A172 (cell line): ENCODE data around the gene CDH11. TPM values are rescaled to one million over a fixed set of nuclear protein-coding genes. Genes with fewer than 3 reads are reported as not detected.
A peak's percentile ranks its signal among the peaks of the same experiment; 100 is the strongest.

Source experiments
- DNase-seq: peaks from one replicate; pipeline ENCODE4 v3.0.0-alpha.2; 2015; ENCODE audit warnings: low spot score
- total RNA-seq: library from RNA; depleted of rRNA; stranded (reverse); fragments of >200 nt; shearing (Covaris generic); gene quantifications from 2 replicates; pipeline ENCODE4 v1.2.3, GENCODE V29; 2014

The CDH11 gene
- total RNA-seq, 1 experiment from 2014 or later = 26.9 TPM

DNA sequence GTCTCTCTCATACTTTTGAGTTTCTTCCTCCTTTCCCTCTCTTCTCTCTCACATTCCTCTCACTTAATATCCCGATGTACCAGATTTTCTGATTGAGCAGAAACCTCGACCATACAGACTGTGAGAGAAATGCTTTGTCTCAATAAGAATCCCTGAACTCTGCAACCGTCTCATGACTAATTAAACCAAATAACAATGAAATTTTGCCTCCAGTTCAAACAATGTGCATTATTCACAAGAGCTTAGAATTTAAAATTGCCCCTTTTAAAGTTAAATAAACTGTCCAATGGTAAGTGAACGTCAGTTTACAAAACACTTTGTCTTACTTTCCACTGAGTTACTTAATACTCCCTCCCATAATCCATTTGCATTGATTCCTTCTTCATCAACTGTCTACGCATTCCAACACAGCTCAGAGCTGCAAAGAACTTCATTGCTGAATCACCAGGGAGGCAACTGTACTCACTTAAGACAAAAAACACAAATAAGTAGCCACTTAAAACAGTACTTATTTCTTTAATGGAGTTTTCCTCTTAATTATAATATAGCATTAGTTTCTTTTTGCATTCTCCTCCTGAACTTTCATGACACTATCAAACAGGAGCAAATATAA lies 4.9 kb downstream of the CDH11 start:
- no peak for DNase-seq

DNA sequence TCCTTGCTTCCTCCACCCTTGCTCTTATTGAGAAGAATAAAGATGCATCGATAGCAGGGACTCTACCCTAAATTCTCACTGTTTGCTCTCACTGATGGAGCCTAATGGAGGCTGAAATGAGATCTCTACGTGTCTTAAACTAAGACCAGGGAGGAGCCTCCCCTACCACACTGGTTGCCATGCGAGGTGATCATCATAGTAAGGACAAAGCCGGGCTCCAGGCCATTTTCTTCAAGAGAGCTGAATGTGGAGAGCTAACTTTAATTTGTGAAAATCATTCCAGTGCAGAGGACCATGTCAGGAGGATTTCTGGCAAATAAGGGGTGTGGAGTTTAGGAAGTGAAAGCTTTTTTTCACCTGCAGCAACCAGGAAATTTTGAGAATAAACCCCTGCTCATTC lies 5.6 kb downstream of the CDH11 start:
- no peak for DNase-seq

- DNase-seq = no peak
Measured at GRCh38 chr16:65114527-65114926, 7.3 kb downstream of the CDH11 start.

- DNase-seq = no peak
Measured at GRCh38 chr16:65113441-65113840, 8.4 kb downstream of the CDH11 start.

GRCh38 chr16:65111306-65111705 lies 10.6 kb downstream of the CDH11 start:
- DNase-seq = no peak

DNA sequence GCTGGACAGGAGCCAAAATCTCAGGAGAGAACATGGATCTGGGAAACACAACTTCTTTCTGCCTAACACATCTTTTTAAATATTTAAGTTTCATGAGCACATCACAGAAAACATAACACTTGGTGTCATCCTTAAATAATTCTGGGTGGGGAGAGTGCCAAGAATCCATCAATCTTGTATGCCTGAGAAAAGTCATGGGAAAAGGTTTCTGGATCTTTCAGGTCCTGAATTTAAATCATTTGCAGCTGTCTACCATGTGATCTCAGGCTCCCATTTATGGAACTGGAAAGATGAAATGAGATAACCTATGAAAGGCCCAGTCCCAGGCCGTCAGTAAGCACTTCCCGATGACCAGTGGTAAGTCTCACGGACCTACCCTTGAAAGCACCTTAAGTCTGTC lies 15.1 kb downstream of the CDH11 start:
- DNase-seq = no peak

DNA sequence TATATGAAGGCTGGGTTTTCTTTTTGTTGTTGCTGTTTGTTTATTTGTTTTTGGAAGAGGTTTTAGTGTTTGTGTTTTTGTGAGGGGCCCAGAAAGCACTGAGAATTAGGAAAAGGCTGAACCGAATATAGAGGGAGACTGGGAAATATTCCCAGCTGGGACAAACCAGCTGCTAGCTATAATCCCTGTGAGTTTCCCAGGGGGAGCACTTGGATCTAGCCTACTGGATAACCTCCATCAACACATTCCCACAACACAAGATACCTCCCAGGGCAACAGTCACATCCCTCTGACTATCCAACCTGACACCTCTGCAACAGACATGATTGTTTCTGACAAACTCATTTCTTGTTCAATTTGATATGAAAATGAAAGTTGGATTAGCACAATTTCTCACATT lies 16.7 kb downstream of the CDH11 start:
- no peak for DNase-seq

- no peak for DNase-seq
Measured at GRCh38 chr16:65104471-65104870, 17.4 kb downstream of the CDH11 start.

DNA sequence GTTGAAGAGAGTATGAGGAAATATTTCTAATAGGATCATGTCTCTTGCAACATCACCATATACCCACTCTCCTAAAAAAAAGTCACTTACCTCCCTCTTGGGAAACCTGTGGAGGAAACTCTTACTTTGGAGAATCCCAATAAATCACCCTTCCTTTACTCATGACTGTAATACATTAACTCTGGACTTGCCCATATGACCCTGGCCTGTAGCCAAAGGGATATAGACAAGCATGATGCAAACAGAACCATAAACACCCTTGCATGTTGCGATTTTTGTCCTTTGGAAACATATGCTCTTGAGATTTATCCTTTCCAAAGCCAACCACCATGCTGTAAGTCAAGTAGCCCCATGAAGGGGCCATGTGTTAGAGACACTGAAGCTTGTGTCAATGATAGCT lies 19.5 kb downstream of the CDH11 start:
- DNase-seq = no peak

GRCh38 chr16:65101009-65101408 lies 20.9 kb downstream of the CDH11 start:
- no peak for DNase-seq

GRCh38 chr16:65099607-65100006 lies 22.3 kb downstream of the CDH11 start:
- no peak for DNase-seq

GRCh38 chr16:65098916-65099315 lies 22.9 kb downstream of the CDH11 start:
- DNase-seq = no peak

- DNase-seq = no peak
Measured at GRCh38 chr16:65097296-65097695, 24.6 kb downstream of the CDH11 start.

GRCh38 chr16:65095906-65096305 lies 26.0 kb downstream of the CDH11 start:
- no peak for DNase-seq

DNA sequence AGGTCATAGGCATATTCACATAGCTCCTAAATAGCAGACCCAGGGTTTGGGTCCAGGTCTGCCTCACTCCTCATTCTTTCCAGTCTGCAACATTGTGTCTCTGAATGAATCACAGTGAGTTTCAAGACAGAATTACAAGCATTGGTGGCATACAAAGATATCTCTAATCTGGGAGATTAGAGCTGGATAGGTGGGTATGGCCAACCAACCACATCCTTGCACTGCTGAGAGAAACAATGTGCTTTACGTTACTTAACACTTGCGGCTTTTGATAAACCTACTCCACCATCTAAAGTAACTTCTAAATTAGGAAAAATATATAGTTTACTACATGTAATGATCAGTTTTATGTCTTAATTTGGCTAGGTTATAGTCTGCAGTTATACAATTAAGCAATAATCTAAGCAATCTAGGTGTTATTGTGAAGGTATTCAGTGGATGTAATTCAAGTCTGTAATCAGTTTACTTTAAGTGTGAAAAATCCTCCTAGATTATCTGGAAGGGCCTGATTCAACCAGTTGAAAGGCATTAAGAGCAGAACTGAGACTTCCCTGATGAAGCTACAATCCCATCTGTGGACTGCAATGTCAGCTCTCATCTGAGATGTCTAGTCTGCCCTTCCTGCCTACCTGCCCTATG lies 26.7 kb downstream of the CDH11 start:
- DNase-seq = no peak

DNA sequence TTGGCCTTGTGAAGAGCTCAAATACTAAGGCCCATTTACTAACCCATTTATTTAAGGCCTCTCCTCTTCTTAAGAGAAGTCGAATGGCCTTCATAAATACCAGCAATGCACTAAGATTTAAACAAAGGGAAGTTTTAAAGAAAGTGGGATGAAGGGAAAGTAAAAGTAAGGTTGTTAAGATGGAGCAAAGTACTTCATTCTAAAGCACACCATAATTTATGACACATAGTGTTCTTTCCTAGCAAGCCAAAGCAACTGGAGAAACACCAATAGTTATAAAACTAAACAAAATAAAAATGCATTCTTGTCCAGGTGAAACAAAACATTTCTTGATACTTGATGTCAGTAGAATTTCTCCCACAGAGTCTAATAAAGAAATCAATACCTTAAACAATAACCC lies 27.9 kb downstream of the CDH11 start:
- DNase-seq = no peak

DNA sequence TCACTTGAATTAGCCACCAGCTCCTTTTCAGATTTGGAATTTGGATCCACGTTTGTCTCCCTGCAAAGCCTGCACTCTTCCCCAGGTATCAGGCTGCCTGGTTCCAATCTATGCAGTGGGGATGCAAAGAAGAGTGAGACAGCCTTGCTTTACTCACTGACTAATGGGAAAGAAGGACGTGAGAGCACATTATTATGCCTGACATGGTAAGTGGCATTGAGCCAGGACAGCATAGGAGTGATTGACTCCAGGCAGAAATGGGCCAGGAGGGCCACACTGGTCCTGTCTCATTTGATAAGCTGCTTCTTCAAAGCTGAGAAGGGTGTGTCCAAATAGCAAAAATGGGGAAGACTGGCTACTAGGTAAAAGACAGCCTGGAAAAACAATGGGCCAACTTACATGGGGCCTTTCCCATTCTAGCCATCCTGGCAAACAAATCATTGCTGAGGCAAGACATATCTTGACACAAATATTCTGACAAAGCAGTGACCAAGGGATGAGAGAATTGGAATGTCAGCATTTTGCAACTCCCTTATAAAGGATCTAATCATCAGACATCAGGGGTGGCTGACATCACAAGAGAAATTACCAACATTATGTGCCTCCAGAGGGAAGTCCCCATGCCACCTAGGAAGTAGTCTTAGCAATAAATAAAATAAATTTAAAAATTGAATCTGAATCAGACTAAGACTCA lies 38.6 kb downstream of the CDH11 start:
- no peak for DNase-seq

DNA sequence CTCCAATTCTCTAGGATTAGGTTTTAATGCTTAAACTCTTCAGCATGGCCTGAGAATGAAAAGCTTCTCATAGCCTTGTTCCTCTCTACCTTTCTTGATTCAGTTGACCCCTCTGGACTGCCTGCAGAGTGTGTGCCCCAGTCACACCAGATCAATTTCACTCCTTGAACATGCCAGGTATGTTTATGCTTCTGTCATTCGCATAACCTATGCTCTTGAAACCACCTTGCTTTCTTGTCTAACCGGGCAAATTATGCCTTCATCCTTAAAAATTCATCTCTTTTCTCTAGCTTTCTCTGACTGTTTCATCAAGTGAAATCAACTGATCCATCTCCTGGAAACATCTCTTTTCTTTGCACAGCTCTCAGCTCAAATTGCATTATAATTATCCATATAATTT lies 42.3 kb downstream of the CDH11 start:
- DNase-seq = no peak

DNA sequence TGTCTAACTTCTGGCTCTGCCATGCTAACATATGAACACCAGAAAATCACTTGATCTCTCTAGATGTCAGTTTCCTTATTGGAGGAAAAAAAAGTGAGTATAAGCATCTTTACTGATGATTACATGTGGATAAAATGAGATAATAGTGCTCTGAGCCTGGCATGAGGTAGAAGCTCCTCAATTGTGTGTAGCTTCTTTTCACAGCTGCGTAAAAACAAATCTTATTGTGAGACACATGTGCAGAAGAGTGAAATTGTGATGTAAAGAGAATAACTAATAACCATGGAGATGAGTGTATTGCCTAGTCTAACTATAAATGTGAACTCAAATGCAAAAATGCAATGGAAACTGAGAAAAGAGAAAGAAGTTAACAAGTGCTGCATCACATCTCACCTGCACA lies 44.7 kb downstream of the CDH11 start:
- no peak for DNase-seq

GRCh38 chr16:65075877-65076276 lies 46.0 kb downstream of the CDH11 start:
- DNase-seq = no peak

DNA sequence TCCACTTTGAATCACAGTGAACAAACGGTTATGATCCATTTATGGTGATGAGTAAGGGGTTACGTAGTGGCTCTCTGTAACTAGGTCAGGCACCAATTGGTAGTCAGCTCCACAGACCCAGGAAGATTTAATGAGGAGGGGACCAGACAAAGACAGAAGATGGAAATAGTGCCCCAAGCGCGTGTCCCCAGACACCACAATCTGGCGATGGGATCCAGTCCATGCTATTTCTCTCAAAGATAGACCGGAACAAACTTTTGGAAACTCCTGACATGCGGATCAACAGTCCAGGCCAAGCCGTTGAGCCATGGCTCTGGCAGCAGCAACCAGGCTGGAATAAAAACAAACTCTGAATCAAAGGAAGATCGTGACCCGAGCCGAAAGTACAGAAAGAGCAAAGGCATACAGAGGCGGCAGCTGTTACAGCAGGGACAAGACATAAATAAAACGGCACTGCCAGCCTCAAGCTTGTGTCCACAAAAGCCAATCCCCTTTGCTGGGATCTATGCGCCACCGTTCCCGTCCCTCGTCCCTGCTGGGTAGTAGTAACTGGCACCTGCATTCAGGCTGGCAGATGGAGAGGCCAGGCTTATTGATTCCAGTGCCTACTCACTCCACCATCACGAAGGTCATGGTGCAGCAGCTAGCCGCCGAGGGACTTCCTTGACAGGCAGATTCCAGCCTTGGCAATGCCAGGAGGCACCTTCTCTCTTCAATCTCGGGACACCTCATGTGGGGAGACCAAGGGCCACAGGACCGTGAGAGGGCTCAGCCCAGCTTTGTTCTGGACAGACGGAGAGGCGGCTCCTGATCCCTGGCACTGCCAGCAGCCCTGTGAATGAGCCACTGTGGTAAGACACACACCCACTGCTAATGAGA lies 50.2 kb downstream of the CDH11 start:
- no peak for DNase-seq

- DNase-seq = peak; percentile 95
Measured at GRCh38 chr16:65070831-65071432, 50.9 kb downstream of the CDH11 start.
